IMR-90 (cell line): ENCODE results near the gene GSN. TPM values are rescaled to one million over a fixed set of nuclear protein-coding genes. Genes with fewer than 3 reads are reported as not detected.

Experiments
- ATAC-seq: fragments of 200-7000 bp; cut with Tn5 transposase; 2 replicates; pipeline ENCODE4 v1.9.1; 2020; ENCODE audit warnings: low read depth, mild to moderate bottlenecking, moderate library complexity
- BruUV-seq: library from RNA; stranded (reverse); fragments of 400-500 nt; replicated peaks from 2 replicates; lab custom pipeline; 2021; lab: Mats Ljungman, UMichigan
- CTCF ChIA-PET: fragments of 300-600 bp; formaldehyde crosslinking; extraction: SDS; loops from one replicate; lab custom pipeline; 2021; ENCODE audit warnings: antibody characterized with exemption; lab: Yijun Ruan, JAX
- POLR2A ChIA-PET: fragments of 300-600 bp; sonication (Branson Sonifier 250); formaldehyde crosslinking; loops from one replicate; lab custom pipeline; 2022; ENCODE audit warnings: antibody characterized with exemption; ENCODE audit not compliant: unreplicated experiment; lab: Charles Lee
- DNase-seq: peaks from one replicate; pipeline ENCODE4 v3.0.0; 2013
- H2AFZ ChIP-seq: replicated peaks from 2 replicates; pipeline ENCODE3; 2013; ENCODE audit warnings: low read length, mild to moderate bottlenecking; ENCODE audit not compliant: poor library complexity
- H2AK5ac ChIP-seq: 2 replicates; pipeline ENCODE4 v1.6.1; 2013; ENCODE audit warnings: low read depth, low read length, inconsistent platforms
- H2AK9ac ChIP-seq: replicated peaks from 2 replicates; pipeline ENCODE3; 2013; ENCODE audit warnings: mild to moderate bottlenecking, low read depth, low read length, moderate library complexity; ENCODE audit not compliant: poor library complexity
- H2BK120ac ChIP-seq: 2 replicates; pipeline ENCODE4 v1.6.1; 2013; ENCODE audit warnings: low read depth, low read length, inconsistent platforms
- H2BK15ac ChIP-seq: 3 replicates; pipeline ENCODE4 v1.6.1; 2013; ENCODE audit warnings: low read depth, low read length, inconsistent platforms
- H2BK20ac ChIP-seq: 2 replicates; pipeline ENCODE4 v1.6.1; 2013; ENCODE audit warnings: low read depth, mild to moderate bottlenecking, inconsistent platforms, low read length, moderate library complexity
- H2BK5ac ChIP-seq: 2 replicates; pipeline ENCODE4 v1.6.1; 2013; ENCODE audit warnings: mild to moderate bottlenecking, low read depth, low read length, inconsistent platforms; ENCODE audit not compliant: poor library complexity, severe bottlenecking
- H3K14ac ChIP-seq: replicated peaks from 2 replicates; pipeline ENCODE4 v1.6.1; 2013; ENCODE audit warnings: low read depth, low read length, inconsistent platforms
- H3K18ac ChIP-seq: 2 replicates; pipeline ENCODE4 v1.6.1; 2013; ENCODE audit warnings: low read depth, low read length, control low read depth
- H3K23ac ChIP-seq: 2 replicates; pipeline ENCODE4 v1.6.1; 2013; ENCODE audit warnings: low read depth, low read length, inconsistent platforms
- H3K27ac ChIP-seq: 2 replicates; pipeline ENCODE4 v1.5.1; 2013; ENCODE audit warnings: mild to moderate bottlenecking, control low read depth, low read length; ENCODE audit not compliant: insufficient read depth
- H3K27me3 ChIP-seq: 2 replicates; pipeline ENCODE4 v1.6.1; 2013; ENCODE audit warnings: low read length; ENCODE audit not compliant: control insufficient read depth, insufficient read depth
- H3K36me3 ChIP-seq: 2 replicates; pipeline ENCODE4 v1.6.1; 2013; ENCODE audit warnings: low read length, mixed read lengths; ENCODE audit not compliant: control insufficient read depth, insufficient read depth
- H3K4ac ChIP-seq: 2 replicates; pipeline ENCODE4 v1.6.1; 2013; ENCODE audit warnings: low read depth, low read length, inconsistent platforms
- H3K4me1 ChIP-seq: 2 replicates; pipeline ENCODE4 v1.6.1; 2013; ENCODE audit warnings: low read length, mixed read lengths; ENCODE audit not compliant: control insufficient read depth, insufficient read depth
- H3K4me2 ChIP-seq: 2 replicates; pipeline ENCODE4 v1.6.1; 2013; ENCODE audit warnings: low read depth, mild to moderate bottlenecking, control low read depth, low read length, moderate library complexity
- H3K4me3 ChIP-seq: 2 replicates; pipeline ENCODE4 v1.5.1; 2013; ENCODE audit warnings: low read depth, mild to moderate bottlenecking, control low read depth, low read length, moderate library complexity; ENCODE audit not compliant: insufficient read depth
- H3K56ac ChIP-seq: 2 replicates; pipeline ENCODE4 v1.6.1; 2013; ENCODE audit warnings: low read length, inconsistent platforms; ENCODE audit not compliant: insufficient read depth; ENCODE audit errors: extremely low read depth
- H3K79me1 ChIP-seq, 2 experiments: 2 replicates each; pipeline ENCODE4 v1.6.1; 2013; ENCODE audit warnings: low read length in 2 of 2, inconsistent platforms in 1 of 2, low read depth in 1 of 2
- H3K9ac ChIP-seq: 2 replicates; pipeline ENCODE4 v1.6.1; 2013; ENCODE audit warnings: low read depth, low read length, control low read depth
- H3K9me1 ChIP-seq: 2 replicates; pipeline ENCODE4 v1.6.1; 2013; ENCODE audit warnings: low read length, inconsistent platforms; ENCODE audit not compliant: insufficient read depth
- H3K9me3 ChIP-seq: 2 replicates; pipeline ENCODE4 v1.6.1; 2013; ENCODE audit warnings: low read length; ENCODE audit not compliant: control insufficient read depth, insufficient read depth
- H4K20me1 ChIP-seq: 2 replicates; pipeline ENCODE4 v1.6.1; 2013; ENCODE audit warnings: low read length, inconsistent platforms; ENCODE audit not compliant: insufficient read depth
- H4K5ac ChIP-seq: 2 replicates; pipeline ENCODE4 v1.6.1; 2013; ENCODE audit warnings: mild to moderate bottlenecking, low read depth, low read length, control low read depth
- H4K8ac ChIP-seq, 2 experiments: 2 replicates each; pipeline ENCODE4 v1.6.1; 2013; ENCODE audit warnings: low read depth in 2 of 2, low read length in 2 of 2, control low read depth in 1 of 2, inconsistent platforms in 1 of 2
- H4K91ac ChIP-seq: 2 replicates; pipeline ENCODE4 v1.6.1; 2013; ENCODE audit warnings: low read depth, low read length, inconsistent platforms; ENCODE audit not compliant: insufficient read depth
- BHLHE40 ChIP-seq: fragments of 150-350 bp; IDR thresholded peaks from 2 replicates; pipeline ENCODE4 v1.6.1; 2016; ENCODE audit warnings: mild to moderate bottlenecking, low read depth, low read length
- CEBPB ChIP-seq: IDR thresholded peaks from 2 replicates; pipeline ENCODE4 v1.6.1; 2012; ENCODE audit warnings: low read depth, low read length, improper control_type of control experiment
- CHD1 ChIP-seq: IDR thresholded peaks from 2 replicates; pipeline ENCODE4 v1.6.1; 2012; ENCODE audit warnings: low read depth, low read length, improper control_type of control experiment
- CTCF ChIP-seq: conservative IDR thresholded peaks from 2 replicates; pipeline ENCODE4 v1.5.1; 2012; ENCODE audit warnings: mild to moderate bottlenecking, low read depth, low read length, improper control_type of control experiment
- NFE2L2 ChIP-seq: fragments of 150-350 bp; IDR thresholded peaks from 2 replicates; pipeline ENCODE4 v1.6.1; 2016; ENCODE audit warnings: low read depth, mild to moderate bottlenecking, low read length
- RAD21 ChIP-seq: IDR thresholded peaks from 2 replicates; pipeline ENCODE4 v1.6.1; 2012; ENCODE audit warnings: low read length, improper control_type of control experiment
- RCOR1 ChIP-seq: IDR thresholded peaks from 2 replicates; pipeline ENCODE4 v1.6.1; 2012; ENCODE audit warnings: mild to moderate bottlenecking, low read length, improper control_type of control experiment; ENCODE audit not compliant: insufficient replicate concordance
- USF2 ChIP-seq: fragments of 150-350 bp; IDR thresholded peaks from 2 replicates; pipeline ENCODE4 v1.6.1; 2017; ENCODE audit warnings: mild to moderate bottlenecking, antibody characterized with exemption, low read length, low read depth
- WGBS, 2 experiments: methylation state at CpG; one replicate each; pipeline versions ENCODE4 v1.1.5 to v1.1.7; 2013; ENCODE audit warnings: missing lambda C conversion rate in 2 of 2; ENCODE audit not compliant: insufficient read length in 1 of 2; ENCODE audit errors: extremely low coverage in 2 of 2; 5-methylcytosine and 5-hydroxymethylcytosine counted together
- dilution Hi-C: fragments of 300-500 bp; cut with HindIII; formaldehyde crosslinking; loops from one replicate; pipeline ENCODE4 v1.14.3; 2018; ENCODE audit warnings: low sequenced_read_pairs; ENCODE audit not compliant: unreplicated experiment
- in situ Hi-C: fragments of 300-500 bp; cut with MboI; formaldehyde crosslinking; loops from 3 replicates; pipeline ENCODE4 v1.14.3; 2019; ENCODE audit warnings: low sequenced_read_pairs, inconsistent platforms, mixed read lengths
- intact Hi-C: fragments of 100-400 bp; cut with micrococcal nuclease; formaldehyde crosslinking; loops from 2 replicates; pipeline ENCODE4 v1.10.0; 2022
- polyA plus RNA-seq, 3 experiments: library from polyadenylated mRNA; depleted of rRNA; stranded (reverse); fragments of >200 nt; gene quantifications; 2 replicates each; pipeline ENCODE4 v1.2.3, GENCODE V29; 2012; ENCODE audit warnings: low replicate concordance in 1 of 3
- total RNA-seq: library from RNA; depleted of rRNA; stranded (reverse); fragments of >200 nt; gene quantifications from 2 replicates; pipeline ENCODE4 v1.2.3, GENCODE V29; 2012

Gene GSN
- total and polyA plus RNA-seq, 2 of the 4 experiments (the other 2 are of a cell fraction): 495 to 547 TPM

GRCh38 chr9:121252104-121252851 lies 15.7 kb upstream of the GSN start:
- no peak overlapping the region for H4K8ac ChIP-seq
- in situ Hi-C loops: no loop called here
- CTCF ChIA-PET: interaction anchor here (0.5 to 2.2 kb wide), 3 partner anchors 10 to 1002 kb away, joined by 3 to 6 read pairs (median 4); no protein-coding TSS in a partner anchor
- intact Hi-C loops: no loop called here
- H3K4me3 ChIP-seq: no peak overlapping the region
- H3K9ac ChIP-seq: no peak overlapping the region
- dilution Hi-C loops: no loop called here
- no peak overlapping the region for H2BK20ac ChIP-seq
- no peak overlapping the region for H3K4me2 ChIP-seq
- POLR2A ChIA-PET: no interaction called here
- no peak overlapping the region for H3K23ac ChIP-seq
- H4K91ac ChIP-seq: no peak overlapping the region
- DNase-seq (no peak), ATAC-seq (no peak)
- no peak overlapping the region for H3K56ac ChIP-seq
- no peaks in the 10 kb centered on the region for H3K4me1 ChIP-seq
- H3K9me1 ChIP-seq: no peaks in the 10 kb centered on the region
- H2AK9ac ChIP-seq: no peak overlapping the region
- no peak overlapping the region for H2BK5ac ChIP-seq
- no peak overlapping the region for H3K27ac ChIP-seq
- no peaks in the 10 kb centered on the region for H3K27me3 ChIP-seq
- H3K9me3 ChIP-seq: no peaks in the 10 kb centered on the region
- H3K18ac ChIP-seq: no peak overlapping the region
- no peaks in the 10 kb centered on the region for H3K36me3 ChIP-seq
- no peak overlapping the region for H2BK120ac ChIP-seq
- H2AK5ac ChIP-seq: no peak overlapping the region
- H4K20me1 ChIP-seq: no peaks in the 10 kb centered on the region
- no peak overlapping the region for H2AFZ ChIP-seq
- BruUV-seq: no TSS peak
- H3K79me1 ChIP-seq: no peaks in the 10 kb centered on the region
- TF ChIP-seq RAD21: no peak
- TF ChIP-seq CTCF: no peak
- no peak for TF ChIP-seq CHD1
- TF ChIP-seq USF2: no peak
- no peak for TF ChIP-seq BHLHE40
- TF ChIP-seq NFE2L2: no peak
- TF ChIP-seq RCOR1: no peak
- TF ChIP-seq CEBPB: no peak
- no peak overlapping the region for H4K5ac ChIP-seq
- 90% methylated on average over 2 of the region's 5 CpGs; no CpG with 5 or more reads in 1 of the 2 experiments for WGBS, 2 experiments
- no peak overlapping the region for H2BK15ac ChIP-seq
- H3K4ac ChIP-seq: no peak overlapping the region
- H3K14ac ChIP-seq: no peak overlapping the region
